Activated naive CD8-positive, alpha-beta T cell treated with anti-CD3 and anti-CD28 coated beads for 36 hours (primary cell): ENCODE data around the gene LDLRAD4. TPM values are rescaled to one million over a fixed set of nuclear protein-coding genes. Genes with fewer than 3 reads are reported as not detected.

ENCODE experiments used
- DNase-seq: peaks from one replicate; pipeline ENCODE4 v3.0.0; 2021
- H3K27ac Mint-ChIP-seq: one replicate; pipeline ENCODE4 v1.8.0; 2022; ENCODE audit warnings: mild to moderate bottlenecking, moderate library complexity, mixed read lengths
- H3K27me3 Mint-ChIP-seq: one replicate; pipeline ENCODE4 v1.8.0; 2022; ENCODE audit warnings: mild to moderate bottlenecking, mixed read lengths
- H3K36me3 Mint-ChIP-seq: one replicate; pipeline ENCODE4 v1.8.0; 2021; ENCODE audit warnings: mild to moderate bottlenecking, mixed read lengths
- H3K4me1 Mint-ChIP-seq: one replicate; pipeline ENCODE4 v1.8.0; 2021; ENCODE audit warnings: mixed read lengths
- H3K4me3 Mint-ChIP-seq: one replicate; pipeline ENCODE4 v1.8.0; 2022; ENCODE audit warnings: mild to moderate bottlenecking, moderate library complexity, mixed read lengths
- H3K9me3 Mint-ChIP-seq: one replicate; pipeline ENCODE4 v1.8.0; 2022; ENCODE audit warnings: mixed read lengths
- total RNA-seq, 2 experiments: library from RNA; stranded (reverse); gene quantifications; one replicate each; pipeline ENCODE4 v1.2.3, GENCODE V29; 2021

The LDLRAD4 gene
- total RNA-seq, 2 experiments from 2014 or later = 27.4 to 27.5 TPM

DNA sequence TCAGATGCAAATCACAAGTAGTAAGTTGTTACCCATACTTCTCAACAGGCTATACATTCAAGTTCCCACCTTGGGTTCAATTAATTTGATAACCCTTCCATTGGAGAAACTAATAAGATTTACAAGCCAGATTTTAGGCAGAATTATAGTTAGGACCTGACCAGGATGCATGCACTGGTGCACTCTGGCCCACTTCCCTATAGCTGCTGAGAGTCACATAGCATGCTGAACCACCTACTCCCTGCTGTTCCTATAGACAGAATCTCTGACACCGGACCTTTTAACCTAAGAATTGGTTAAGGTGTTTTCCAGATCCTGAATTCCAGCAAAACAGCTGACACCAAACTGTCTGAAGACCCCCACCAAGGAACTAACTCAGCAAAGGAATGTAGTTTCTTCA is 481.6 kb downstream of the LDLRAD4 start:
- H3K27ac Mint-ChIP-seq = no peak overlapping the region
- H3K4me3 Mint-ChIP-seq = no peak overlapping the region
- peaks cover 37% of the 10 kb centered on the region for H3K9me3 Mint-ChIP-seq
- no peak for DNase-seq
- H3K27me3 Mint-ChIP-seq = no peaks in the 10 kb centered on the region
- H3K4me1 Mint-ChIP-seq = peaks cover 7% of the 10 kb centered on the region
- H3K36me3 Mint-ChIP-seq = peaks cover 75% of the 10 kb centered on the region

Other genes starting within 250 kb of the LDLRAD4 start
- 10 to 100 TPM; 26.2 to 27.5 TPM for gene CEP192, start 227.4 kb upstream of the LDLRAD4 start, total RNA-seq